ENCODE results near the gene TRUB2. TPM values are rescaled to one million over a fixed set of nuclear protein-coding genes. Genes with fewer than 3 reads are reported as not detected.

Gene TRUB2
- total RNA-seq, 2 experiments from 2014 or later: 29.7 to 30.3 TPM

GRCh38 chr9:128325629-128326028 lies 3.4 kb upstream of the TRUB2 start:
- Histone ChIP-seq H3K36me3 (ENCODE audit: insufficient read depth, low read length) (peaks cover 40% of the 10 kb centered on the region), H3K79me2 (ENCODE audit: insufficient read depth, low read depth, low read length) (peaks cover 39% of the 10 kb centered on the region), H3K27ac (ENCODE audit: low read depth, low read length, poor library complexity, severe bottlenecking) (no peak overlapping the region), H3K9me2 (ENCODE audit: insufficient read depth, low read length) (no peaks in the 10 kb centered on the region), H3K4me1 (ENCODE audit: insufficient read depth, low read length, poor library complexity, severe bottlenecking) (peaks cover 22% of the 10 kb centered on the region), H3K4me2 (ENCODE audit: low read length) (no peak overlapping the region), H2AFZ (ENCODE audit: low read length) (no peak overlapping the region), H4K20me1 (ENCODE audit: insufficient read depth, low read length) (peaks cover 4% of the 10 kb centered on the region; the same call in 1 of the 2 replicates), H3K9me3 (ENCODE audit: low read length) (no peaks in the 10 kb centered on the region), H3K4me3 (ENCODE audit: low read depth, low read length, poor library complexity, severe bottlenecking) (no peak overlapping the region)
- intact Hi-C loops (cut with micrococcal nuclease; ENCODE audit: unreplicated experiment): no loop called here
- ChIA-PET POLR2A (no interaction called here), CTCF (ENCODE audit: unreplicated experiment) (no interaction called here)
- BruUV-seq (replicated peaks): no TSS peak
- TF ChIP-seq EZH2phosphoT487 (IDR thresholded peaks at IDR 0.05; ENCODE audit: borderline replicate concordance, low read depth, low read length): no peak
- TF ChIP-seq, protein P1, sequence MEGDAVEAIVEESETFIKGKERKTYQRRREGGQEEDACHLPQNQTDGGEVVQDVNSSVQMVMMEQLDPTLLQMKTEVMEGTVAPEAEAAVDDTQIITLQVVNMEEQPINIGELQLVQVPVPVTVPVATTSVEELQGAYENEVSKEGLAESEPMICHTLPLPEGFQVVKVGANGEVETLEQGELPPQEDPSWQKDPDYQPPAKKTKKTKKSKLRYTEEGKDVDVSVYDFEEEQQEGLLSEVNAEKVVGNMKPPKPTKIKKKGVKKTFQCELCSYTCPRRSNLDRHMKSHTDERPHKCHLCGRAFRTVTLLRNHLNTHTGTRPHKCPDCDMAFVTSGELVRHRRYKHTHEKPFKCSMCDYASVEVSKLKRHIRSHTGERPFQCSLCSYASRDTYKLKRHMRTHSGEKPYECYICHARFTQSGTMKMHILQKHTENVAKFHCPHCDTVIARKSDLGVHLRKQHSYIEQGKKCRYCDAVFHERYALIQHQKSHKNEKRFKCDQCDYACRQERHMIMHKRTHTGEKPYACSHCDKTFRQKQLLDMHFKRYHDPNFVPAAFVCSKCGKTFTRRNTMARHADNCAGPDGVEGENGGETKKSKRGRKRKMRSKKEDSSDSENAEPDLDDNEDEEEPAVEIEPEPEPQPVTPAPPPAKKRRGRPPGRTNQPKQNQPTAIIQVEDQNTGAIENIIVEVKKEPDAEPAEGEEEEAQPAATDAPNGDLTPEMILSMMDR (conservative IDR thresholded peaks at IDR 0.05; ENCODE audit: low read length): no peak
- DNase-seq (ENCODE audit: low spot score): no peak

DNA sequence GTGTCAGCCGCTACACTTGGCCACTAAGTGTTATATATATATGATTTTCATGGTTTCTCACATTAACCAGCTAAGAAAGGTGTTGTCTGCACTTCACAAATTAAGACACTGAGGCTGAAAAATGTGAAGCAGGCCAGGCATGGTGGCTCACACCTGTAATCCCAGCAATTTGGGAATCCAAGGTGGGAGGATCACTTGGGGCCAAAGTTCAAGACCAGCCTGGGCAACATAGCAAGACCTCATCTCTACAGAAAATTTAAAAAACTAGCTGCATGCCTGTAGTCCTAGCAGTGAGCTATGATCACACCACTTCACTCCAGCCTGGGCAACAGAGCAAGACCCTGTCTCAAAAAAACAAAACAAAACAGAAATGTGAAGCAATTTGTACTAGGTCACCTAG lies 2.2 kb upstream of the TRUB2 start:
- H3K9me2 ChIP-seq (ENCODE audit: insufficient read depth, low read length): no peaks in the 10 kb centered on the region
- peaks cover 47% of the 10 kb centered on the region for H3K36me3 ChIP-seq (ENCODE audit: insufficient read depth, low read length)
- ChIA-PET POLR2A (interaction anchor here (1.0 kb wide), 1 partner anchor 12 kb away, joined by 8 read pairs; no protein-coding TSS in a partner anchor), CTCF (ENCODE audit: unreplicated experiment) (no interaction called here)
- peak overlapping the region; percentile 81 for H3K4me3 ChIP-seq (ENCODE audit: low read depth, low read length, poor library complexity, severe bottlenecking)
- H3K9me3 ChIP-seq (ENCODE audit: low read length): no peaks in the 10 kb centered on the region
- no peak overlapping the region for H3K27ac ChIP-seq (ENCODE audit: low read depth, low read length, poor library complexity, severe bottlenecking)
- peaks cover 22% of the 10 kb centered on the region for H3K4me1 ChIP-seq (ENCODE audit: insufficient read depth, low read length, poor library complexity, severe bottlenecking)
- intact Hi-C loops (cut with micrococcal nuclease; ENCODE audit: unreplicated experiment): loop anchor here (5.0 kb wide), 1 partner anchor 47 kb away; the partner anchor contains the start of genes GOLGA2 and SWI5
- H2AFZ ChIP-seq (ENCODE audit: low read length): no peak overlapping the region
- TF ChIP-seq EZH2phosphoT487 (IDR thresholded peaks at IDR 0.05; ENCODE audit: borderline replicate concordance, low read depth, low read length): no peak
- TF ChIP-seq, protein P1 (conservative IDR thresholded peaks at IDR 0.05; ENCODE audit: low read length): no peak
- H3K79me2 ChIP-seq (ENCODE audit: insufficient read depth, low read depth, low read length): peaks cover 39% of the 10 kb centered on the region
- H4K20me1 ChIP-seq (ENCODE audit: insufficient read depth, low read length): peaks cover 4% of the 10 kb centered on the region; the same call in 1 of the 2 replicates
- peak overlapping the region; percentile 86 for H3K4me2 ChIP-seq (ENCODE audit: low read length)
- BruUV-seq (replicated peaks): no TSS peak
- DNase-seq (ENCODE audit: low spot score): no peak

DNA sequence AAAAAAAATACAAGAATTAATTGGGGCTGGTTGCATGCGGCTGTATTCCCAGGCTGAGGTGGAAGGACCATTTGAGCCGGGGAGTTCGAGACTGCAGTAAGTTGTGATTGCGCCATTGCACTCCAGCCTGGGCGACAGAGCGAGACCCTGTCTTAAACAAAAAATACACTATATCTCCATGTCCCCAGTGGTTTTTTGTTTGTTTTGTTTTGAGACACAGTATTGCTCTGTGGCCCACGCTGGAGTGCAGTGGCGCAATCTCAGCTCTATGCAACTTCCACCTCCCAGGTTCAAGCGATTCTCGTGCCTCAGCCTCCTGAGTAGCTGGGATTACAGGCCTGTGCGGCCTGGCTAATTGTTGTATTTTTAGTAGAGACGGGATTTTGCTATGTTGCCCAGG lies 1.5 kb upstream of the TRUB2 start:
- peak overlapping the region; percentile 77 for H3K27ac ChIP-seq (ENCODE audit: low read depth, low read length, poor library complexity, severe bottlenecking)

More for the DNA sequence above, 1.5 kb upstream of the TRUB2 start:
- no peak for TF ChIP-seq EZH2phosphoT487 (IDR thresholded peaks at IDR 0.05; ENCODE audit: borderline replicate concordance, low read depth, low read length)
- TF ChIP-seq, protein P1 (conservative IDR thresholded peaks at IDR 0.05; ENCODE audit: low read length): no peak
- peaks cover 22% of the 10 kb centered on the region for H3K4me1 ChIP-seq (ENCODE audit: insufficient read depth, low read length, poor library complexity, severe bottlenecking)
- no peak overlapping the region for H2AFZ ChIP-seq (ENCODE audit: low read length)
- H3K9me2 ChIP-seq (ENCODE audit: insufficient read depth, low read length): no peaks in the 10 kb centered on the region
- intact Hi-C loops (cut with micrococcal nuclease; ENCODE audit: unreplicated experiment): loop anchor here (5.0 kb wide), 1 partner anchor 46 kb away; the partner anchor contains the start of genes GOLGA2 and SWI5
- no TSS peak for BruUV-seq (replicated peaks)
- POLR2A ChIA-PET: no interaction called here
- CTCF ChIA-PET (ENCODE audit: unreplicated experiment): no interaction called here
- no peak for DNase-seq (ENCODE audit: low spot score)
- peaks cover 4% of the 10 kb centered on the region; the same call in 1 of the 2 replicates for H4K20me1 ChIP-seq (ENCODE audit: insufficient read depth, low read length)
- H3K36me3 ChIP-seq (ENCODE audit: insufficient read depth, low read length): peaks cover 47% of the 10 kb centered on the region
- H3K9me3 ChIP-seq (ENCODE audit: low read length): no peaks in the 10 kb centered on the region
- H3K4me3 ChIP-seq (ENCODE audit: low read depth, low read length, poor library complexity, severe bottlenecking): peak overlapping the region; percentile 81
- peak overlapping the region; percentile 86 for H3K4me2 ChIP-seq (ENCODE audit: low read length)
- H3K79me2 ChIP-seq (ENCODE audit: insufficient read depth, low read depth, low read length): peaks cover 39% of the 10 kb centered on the region
